Mesodermal cell (in vitro differentiated cells): Measurements from ENCODE around the gene SIK1.
"Not testable (repeated sequence)": the region's sequence is repeated elsewhere in the genome, so short reads cannot be mapped to it uniquely, and the experiment has no call there.

Experiments used
- H3K27ac ChIP-seq: 2 replicates; pipeline ENCODE4 v1.7.0; 2013; ENCODE audit warnings: mild to moderate bottlenecking, low read depth, low read length, moderate library complexity; ENCODE audit not compliant: severe bottlenecking
- H3K36me3 ChIP-seq: 2 replicates; pipeline ENCODE4 v1.7.1; 2013; ENCODE audit warnings: mild to moderate bottlenecking, low read length, moderate library complexity; ENCODE audit not compliant: control insufficient read depth, insufficient read depth
- H3K4me1 ChIP-seq: one replicate; pipeline ENCODE4 v1.7.1; 2013; ENCODE audit warnings: mild to moderate bottlenecking, low read length; ENCODE audit not compliant: insufficient read depth, control insufficient read depth, poor library complexity, severe bottlenecking
- H3K4me3 ChIP-seq: 2 replicates; pipeline ENCODE4 v1.7.0; 2013; ENCODE audit warnings: low read length, control low read depth, mild to moderate bottlenecking; ENCODE audit not compliant: insufficient read depth, poor library complexity, severe bottlenecking; ENCODE audit errors: extremely low read depth
- H3K9me3 ChIP-seq: 2 replicates; pipeline ENCODE4 v1.7.1; 2013; ENCODE audit warnings: mild to moderate bottlenecking, low read length, moderate library complexity; ENCODE audit not compliant: control insufficient read depth
- WGBS, 2 experiments: methylation state at CpG; one replicate each; pipeline ENCODE4 v1.1.5; 2013; ENCODE audit warnings: missing lambda C conversion rate in 2 of 2; ENCODE audit not compliant: insufficient coverage in 2 of 2; 5-methylcytosine and 5-hydroxymethylcytosine counted together

The SIK1 gene

DNA sequence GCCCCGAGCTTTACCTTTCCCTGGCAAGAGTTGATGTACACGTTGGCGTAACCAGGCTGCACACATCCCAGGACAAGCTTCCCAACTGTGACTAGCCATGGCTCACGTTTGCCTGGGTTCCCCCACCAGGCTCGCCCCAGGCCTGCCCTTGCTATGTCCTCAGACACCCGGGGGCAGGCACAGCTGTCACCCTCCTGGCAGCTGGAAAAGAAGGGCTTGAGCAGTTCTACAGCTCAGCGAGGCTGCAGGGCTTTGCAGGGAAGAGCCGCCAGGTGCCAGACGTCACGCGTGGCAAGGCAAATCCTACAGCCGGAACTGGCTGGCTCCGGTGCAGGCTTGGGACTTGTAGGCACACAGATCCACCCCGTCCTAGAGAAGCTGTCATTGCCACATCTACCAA lies 22.5 kb downstream of the SIK1 start:
- not testable (repeated sequence) for H3K9me3 ChIP-seq, H3K27ac ChIP-seq, H3K36me3 ChIP-seq, H3K4me1 ChIP-seq, H3K4me3 ChIP-seq
- WGBS, 2 experiments: no CpG with 5 or more reads among the region's 14 CpGs

DNA sequence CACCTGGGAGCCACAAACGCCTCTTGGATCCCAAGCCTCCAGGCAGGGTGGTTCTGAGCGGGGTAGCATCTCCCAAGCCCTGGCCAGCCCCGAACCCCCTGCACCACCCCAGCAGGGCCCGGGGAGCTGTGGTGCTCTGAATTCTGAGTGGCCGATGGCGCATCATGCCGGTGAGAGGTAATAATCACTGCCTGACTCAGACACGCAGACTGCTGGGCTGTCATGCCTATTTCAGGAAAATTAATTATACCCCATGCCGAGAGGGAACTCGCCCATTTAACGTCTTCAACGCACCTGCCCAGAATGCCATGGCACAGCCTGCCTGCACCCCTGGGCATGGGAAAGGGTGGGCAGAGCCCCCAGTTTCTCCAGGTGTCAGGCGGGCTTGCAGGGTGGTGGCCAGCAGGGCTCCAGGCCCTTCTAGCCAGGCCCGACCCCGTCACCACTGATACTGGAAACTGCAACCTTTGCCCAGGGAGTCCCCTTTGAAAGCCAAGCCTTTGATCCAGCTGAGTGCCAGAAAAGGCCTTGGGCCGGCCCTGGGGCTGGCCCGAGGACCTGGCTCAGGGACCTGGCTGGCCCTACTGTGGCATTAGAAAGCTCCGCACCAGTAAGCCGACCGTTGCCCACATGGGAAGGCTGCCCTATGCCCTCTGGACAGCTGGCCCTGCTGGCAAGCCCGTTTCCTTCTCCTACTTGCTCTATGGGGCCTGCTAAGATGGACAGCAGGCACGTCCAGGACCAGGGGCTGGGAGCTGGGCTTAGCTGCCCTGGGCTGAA lies 23.1 kb downstream of the SIK1 start:
- H3K4me3 ChIP-seq, H3K27ac ChIP-seq, H3K4me1 ChIP-seq, H3K36me3 ChIP-seq, H3K9me3 ChIP-seq: not testable (repeated sequence)
- no CpG with 5 or more reads among the region's 22 CpGs for WGBS, 2 experiments

DNA sequence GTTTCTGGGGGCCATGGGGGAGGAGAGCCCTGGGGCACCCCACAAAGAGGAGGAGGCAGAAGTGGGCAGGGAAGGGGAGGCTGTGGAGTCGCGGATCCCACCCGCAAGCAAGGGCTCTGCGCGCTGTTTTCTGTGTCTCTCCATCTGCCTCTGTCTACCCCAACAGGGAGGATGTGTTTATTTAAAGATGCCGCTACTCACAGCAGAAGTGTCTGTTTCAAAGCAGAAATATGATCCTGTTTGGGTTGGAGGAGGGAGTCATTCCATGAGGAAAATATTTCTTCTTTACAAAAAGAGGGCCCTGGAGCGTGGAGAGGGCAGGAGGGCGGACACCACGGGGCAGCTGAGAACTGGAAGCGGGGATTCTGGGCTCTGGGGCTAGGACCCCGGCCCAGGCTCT lies 25.8 kb downstream of the SIK1 start:
- H3K4me1 ChIP-seq, H3K27ac ChIP-seq, H3K9me3 ChIP-seq, H3K4me3 ChIP-seq, H3K36me3 ChIP-seq: not testable (repeated sequence)
- no CpG with 5 or more reads among the region's 11 CpGs for WGBS, 2 experiments

DNA sequence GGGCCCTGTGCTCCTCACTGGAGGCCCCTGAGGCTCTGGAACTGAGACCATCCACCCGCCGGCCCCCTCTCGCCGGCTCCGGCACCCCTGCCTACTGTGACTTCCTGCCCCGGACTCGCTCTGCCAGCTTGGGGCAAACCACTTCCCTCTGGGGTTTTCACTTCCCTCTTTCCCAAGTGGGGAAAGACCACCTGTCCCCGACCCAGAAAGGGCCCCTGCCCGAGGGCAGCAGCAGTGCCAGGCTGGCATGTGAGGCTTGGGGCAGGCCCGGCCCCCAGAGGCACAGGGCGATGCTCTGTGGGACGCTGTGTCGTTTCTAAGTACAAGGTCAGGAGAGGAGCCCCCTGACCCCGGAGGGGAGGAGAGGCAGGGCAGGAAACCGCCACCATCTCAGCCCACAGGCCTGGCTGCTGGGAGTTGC lies 27.3 kb downstream of the SIK1 start:
- not testable (repeated sequence) for H3K4me3 ChIP-seq, H3K4me1 ChIP-seq, H3K36me3 ChIP-seq, H3K9me3 ChIP-seq, H3K27ac ChIP-seq
- WGBS, 2 experiments: no CpG with 5 or more reads among the region's 15 CpGs

DNA sequence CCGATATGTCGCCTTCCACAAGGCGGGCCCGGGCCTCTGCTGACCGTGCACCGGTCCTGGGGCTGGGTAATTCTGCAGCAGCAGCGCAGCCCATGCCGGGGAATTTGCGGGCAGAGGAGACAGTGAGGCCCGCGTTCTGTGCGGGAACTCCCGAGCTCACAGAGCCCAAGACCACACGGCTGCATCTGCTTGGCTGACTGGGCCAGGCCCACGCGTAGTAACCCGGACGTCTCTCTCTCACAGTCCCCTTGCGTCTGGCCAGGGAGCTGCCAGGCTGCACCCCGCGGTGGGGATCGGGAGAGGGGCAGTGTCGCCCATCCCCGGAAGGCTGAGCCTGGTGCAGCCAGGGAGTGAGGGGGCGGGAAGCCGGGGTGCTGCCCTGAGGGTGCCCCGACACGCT lies 27.8 kb downstream of the SIK1 start:
- H3K9me3 ChIP-seq, H3K27ac ChIP-seq, H3K36me3 ChIP-seq, H3K4me3 ChIP-seq, H3K4me1 ChIP-seq: not testable (repeated sequence)
- WGBS, 2 experiments: no CpG with 5 or more reads among the region's 28 CpGs

DNA sequence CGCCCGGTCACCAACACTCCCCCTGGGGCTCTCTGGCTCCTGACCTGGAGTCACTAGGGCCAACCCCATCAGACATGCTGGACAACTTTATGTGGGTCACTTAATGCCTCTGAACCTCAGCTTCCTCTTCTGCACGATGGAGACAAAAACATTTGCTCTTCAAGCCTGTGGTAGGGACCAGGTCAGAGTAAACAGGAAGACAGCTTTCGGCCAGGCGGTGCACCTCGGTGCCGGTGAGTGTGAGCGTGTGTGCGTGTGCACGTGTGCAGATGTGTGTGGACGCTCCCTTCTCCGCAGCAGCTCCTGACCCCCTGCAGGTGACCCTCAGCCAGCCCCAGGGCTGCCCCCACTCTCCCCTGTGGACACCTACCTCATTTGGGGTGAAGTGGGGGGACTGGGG lies 28.4 kb downstream of the SIK1 start:
- WGBS, 2 experiments: no CpG with 5 or more reads among the region's 12 CpGs
- H3K9me3 ChIP-seq, H3K27ac ChIP-seq, H3K4me3 ChIP-seq, H3K4me1 ChIP-seq, H3K36me3 ChIP-seq: not testable (repeated sequence)

DNA sequence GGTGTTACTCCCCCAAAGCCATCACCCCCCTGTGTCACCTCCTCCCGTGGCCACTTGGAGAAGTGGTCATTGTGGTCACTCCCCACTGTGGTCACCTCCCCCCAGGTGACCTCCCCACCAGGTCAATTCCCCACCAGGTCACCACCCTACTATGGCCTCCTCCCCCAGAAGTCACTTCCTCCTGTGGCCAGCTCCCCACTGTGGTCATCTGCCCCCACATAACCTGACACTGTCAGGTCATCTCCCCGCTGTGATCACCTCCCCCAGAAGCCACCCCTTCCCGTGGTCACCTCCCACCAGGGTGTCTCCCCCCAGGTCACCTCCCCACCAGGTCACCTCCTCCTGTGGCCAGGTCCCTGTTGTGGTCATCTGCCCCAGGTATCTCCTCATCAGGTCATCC lies 28.9 kb downstream of the SIK1 start:
- H3K4me1 ChIP-seq, H3K27ac ChIP-seq, H3K4me3 ChIP-seq, H3K36me3 ChIP-seq, H3K9me3 ChIP-seq: not testable (repeated sequence)
- WGBS, 2 experiments: no CpG with 5 or more reads among the region's 3 CpGs

DNA sequence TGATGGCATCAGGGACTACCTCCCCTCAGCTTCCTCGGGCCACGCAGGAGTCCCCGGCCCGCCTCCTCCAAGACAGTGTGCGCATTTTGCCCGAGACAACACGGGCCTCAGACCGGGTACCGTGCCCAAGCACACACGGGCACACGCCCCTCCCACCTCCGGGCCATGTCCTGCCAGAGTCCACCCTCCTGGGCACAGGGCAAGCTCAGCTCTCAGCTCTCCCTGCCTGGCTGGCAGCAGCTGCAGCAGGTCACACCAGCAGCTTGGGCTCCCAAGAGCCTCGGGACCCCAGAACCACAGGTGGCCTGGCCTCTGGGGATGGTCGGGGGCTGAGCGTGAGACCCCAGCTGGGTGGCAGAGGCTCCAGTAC lies 29.5 kb downstream of the SIK1 start:
- no CpG with 5 or more reads among the region's 15 CpGs for WGBS, 2 experiments
- not testable (repeated sequence) for H3K27ac ChIP-seq, H3K36me3 ChIP-seq, H3K9me3 ChIP-seq, H3K4me1 ChIP-seq, H3K4me3 ChIP-seq

DNA sequence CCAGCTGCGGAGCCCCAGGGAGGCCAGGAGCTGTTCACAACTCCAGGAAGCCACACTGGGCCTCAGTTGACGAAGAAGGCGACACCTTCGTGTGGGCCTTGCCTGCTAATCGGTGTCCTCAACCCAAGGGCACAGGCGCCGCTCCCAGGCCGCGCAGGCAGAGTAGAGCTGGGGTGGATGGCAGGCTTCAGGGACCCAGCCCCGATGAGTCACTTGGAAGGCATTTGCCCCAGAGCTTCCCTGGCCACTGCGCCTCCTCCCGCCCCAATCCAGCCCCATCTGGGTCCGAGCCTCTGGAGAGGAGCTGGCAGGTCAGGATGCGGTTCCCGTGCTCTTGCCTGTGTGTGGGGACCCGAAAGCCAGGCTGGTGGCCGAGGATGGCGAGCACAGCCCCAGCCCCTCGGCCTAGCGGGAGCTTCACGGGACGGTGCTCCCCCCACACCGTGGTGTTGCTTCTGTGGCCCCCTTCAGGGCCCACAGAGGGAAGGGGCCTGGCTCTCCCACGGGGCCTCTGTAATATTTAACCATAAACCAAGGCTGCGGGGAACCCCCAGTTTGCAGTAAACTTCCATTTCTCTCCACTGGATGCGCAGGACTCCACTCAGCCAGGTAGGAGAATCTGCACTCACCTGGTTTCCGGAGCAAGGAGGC lies 30.0 kb downstream of the SIK1 start:
- not testable (repeated sequence) for H3K36me3 ChIP-seq, H3K9me3 ChIP-seq, H3K27ac ChIP-seq, H3K4me1 ChIP-seq, H3K4me3 ChIP-seq
- WGBS, 2 experiments: no CpG with 5 or more reads among the region's 27 CpGs

DNA sequence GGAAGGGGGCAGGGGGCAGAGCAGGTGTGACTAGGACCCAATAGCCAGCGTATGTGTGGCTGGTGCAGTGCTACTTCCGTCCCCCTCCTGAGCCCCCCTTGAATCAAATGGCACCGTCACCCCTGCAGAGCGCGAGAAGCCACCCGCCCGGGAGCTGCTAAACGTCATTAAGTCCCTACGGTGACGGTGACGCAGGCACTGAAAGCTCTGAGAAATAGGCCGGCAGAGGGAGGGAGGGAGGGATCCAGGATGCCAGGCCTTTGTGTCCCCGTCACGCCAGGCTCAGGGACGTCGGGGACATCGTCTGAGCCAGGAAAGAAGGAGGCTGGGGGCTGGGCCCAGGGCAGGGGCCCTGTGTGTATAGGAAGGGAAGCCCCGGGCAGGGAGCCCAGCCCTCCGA lies 43.6 kb downstream of the SIK1 start:
- no CpG with 5 or more reads among the region's 19 CpGs for WGBS, 2 experiments
- not testable (repeated sequence) for H3K36me3 ChIP-seq, H3K27ac ChIP-seq, H3K9me3 ChIP-seq, H3K4me3 ChIP-seq, H3K4me1 ChIP-seq

DNA sequence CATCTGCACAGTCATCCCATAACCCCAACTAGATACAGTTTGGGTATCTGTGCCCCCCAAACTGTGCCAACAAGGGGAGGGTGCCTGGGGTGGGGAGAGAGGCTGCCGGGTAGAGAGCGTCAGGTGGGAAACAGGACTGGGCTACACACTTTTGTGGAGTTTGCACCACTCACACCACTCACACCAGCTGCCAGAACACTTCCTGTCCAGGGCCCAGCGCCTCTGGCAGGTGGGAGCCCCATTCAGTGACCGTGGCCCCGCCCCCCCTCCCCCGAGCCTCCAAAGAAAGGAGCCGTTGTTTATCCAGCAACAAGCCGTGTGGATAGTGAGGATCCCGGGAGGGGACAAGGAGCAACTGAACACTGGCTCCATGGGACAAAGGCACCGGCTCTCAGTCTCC lies 44.0 kb downstream of the SIK1 start:
- not testable (repeated sequence) for H3K4me1 ChIP-seq, H3K27ac ChIP-seq, H3K36me3 ChIP-seq, H3K4me3 ChIP-seq, H3K9me3 ChIP-seq
- WGBS, 2 experiments: no CpG with 5 or more reads among the region's 10 CpGs
